Measurements from ENCODE around the gene PPWD1.
A peak's percentile ranks its signal among the peaks of the same experiment; 100 is the strongest.

Gene PPWD1

DNA sequence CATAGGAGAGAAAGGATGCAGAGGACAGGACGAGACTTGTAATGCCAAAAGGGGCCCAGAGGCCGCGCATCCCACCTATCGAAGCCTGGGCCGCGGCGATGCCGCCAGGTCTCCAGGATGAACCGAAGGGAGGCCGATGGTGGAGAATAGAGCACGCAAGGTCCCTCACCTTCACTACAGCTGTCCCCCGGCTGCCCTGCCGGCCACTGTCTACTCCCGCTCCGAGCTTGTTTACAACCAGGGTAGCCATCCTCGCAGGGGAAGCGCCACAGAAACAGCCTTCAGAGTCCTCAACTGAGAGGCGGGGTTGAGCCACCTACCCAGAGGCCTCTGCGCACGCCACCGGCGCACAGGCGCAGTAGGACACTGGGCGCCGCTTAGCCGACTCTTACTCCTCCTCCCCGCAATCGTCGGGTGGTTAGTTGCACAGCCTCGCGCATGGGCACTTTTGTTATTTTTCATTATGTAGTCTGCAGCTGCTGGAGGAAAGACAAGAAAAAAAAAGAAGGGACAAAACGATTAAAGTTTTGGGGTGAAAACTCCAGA lies 61.0 kb downstream of the PPWD1 start, which contains the start of gene TRIM23:
TSS of gene TRIM23 (minus strand) at position 309 of the 546 bp plus-strand sequence. CDS start at position 250, 59 bp downstream.
- peak; percentile 80 for DNase-seq (ENCODE audit: low read depth)

DNA sequence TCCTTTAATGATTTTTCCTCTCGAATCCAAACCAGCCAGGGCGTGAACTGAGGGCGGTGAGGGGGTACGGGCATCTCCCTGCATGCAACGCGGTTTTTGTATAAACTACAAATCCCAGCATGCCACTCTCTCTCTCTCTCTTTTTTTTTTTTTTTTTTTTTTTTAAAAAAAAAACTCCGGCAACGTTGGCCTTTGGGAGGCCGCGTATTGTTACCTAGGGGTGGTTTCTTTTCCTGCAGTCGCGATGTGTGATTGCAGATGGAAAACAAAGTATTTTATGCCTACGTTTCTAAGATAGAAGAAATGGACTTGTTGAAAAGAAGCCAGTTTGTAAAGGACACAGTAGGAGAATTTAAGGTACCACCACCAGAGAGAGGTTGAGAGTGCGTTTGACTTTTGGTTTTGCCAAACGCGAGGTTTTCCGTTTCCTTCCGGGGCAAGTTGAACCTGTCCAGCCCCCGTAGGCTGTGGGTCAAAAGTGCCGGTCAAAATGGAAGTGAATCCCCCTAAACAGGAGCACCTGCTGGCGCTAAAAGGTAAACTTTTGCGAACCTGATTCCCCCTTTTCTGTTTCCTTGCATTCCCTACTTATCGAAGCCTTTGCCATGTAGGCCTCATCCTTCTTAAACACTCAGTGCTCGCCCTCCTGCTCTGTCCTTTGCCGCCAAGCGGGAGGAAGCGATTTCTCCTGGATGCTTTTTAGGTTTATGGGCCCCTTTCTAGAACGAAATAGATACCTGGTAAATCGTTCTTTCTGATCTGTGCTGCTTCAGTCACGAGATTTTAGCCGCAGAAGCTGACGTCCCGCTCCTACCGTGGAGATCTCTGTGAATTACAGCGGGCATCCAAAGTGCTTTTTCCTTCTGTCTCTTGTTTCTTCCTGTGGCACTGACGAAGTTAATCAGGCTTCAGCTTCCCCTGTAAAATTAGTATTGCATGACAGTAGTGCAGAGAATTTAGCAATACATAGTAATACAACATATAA lies 61.8 kb downstream of the PPWD1 start, which contains the start of the genes SHLD3 and TRAPPC13:
TSS of gene SHLD3 (plus strand) at position 457 of the 985 bp plus-strand sequence. CDS start 4,561 bp downstream, outside the sequence.
TSS of gene TRAPPC13 (plus strand) at position 457 of the 985 bp plus-strand sequence. CDS start at position 491, 34 bp downstream.
- DNase-seq (ENCODE audit: low read depth), result peak; percentile 63

DNA sequence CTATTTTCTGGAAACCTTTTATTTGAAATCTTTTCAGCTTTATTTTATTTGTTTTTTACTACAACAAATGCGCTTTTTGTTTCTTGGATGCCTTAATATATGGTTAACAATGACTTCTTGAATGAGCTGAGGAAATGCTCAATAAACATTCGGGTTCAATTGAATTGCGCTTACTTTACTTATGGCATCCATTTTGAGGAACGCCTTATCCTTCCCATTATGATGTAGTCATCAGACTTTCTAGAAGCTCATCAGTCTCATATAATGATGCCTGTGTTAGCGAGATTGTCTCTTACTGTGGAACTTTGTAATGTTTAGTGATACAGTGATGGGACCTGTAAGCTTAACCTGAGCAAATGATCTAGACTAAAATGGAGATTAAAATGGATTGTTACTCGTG lies 62.6 kb downstream of the PPWD1 start:
- no peak for DNase-seq (ENCODE audit: low read depth)

DNA sequence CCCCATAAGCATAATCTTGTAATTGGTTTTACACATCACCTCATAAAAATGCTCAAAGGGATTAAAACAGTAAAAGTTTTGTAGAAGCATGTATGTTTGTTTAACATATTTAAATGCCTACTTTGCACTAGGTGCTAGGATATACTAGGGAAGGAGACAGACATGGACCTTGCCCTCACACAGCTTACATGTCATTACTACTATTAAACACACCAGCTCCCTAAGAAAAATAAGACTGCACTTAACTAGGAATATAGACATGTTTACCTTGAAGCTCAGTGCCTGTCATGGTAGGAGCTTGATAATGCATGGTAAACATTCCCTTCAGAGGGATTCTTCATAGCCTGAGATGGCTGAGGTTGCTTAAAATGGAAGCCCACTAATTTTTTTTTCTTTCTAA lies 67.9 kb downstream of the PPWD1 start:
- DNase-seq (ENCODE audit: low read depth), result no peak

All from stimulated activated CD8-positive, alpha-beta memory T cell treated with anti-CD3 and anti-CD28 coated beads, Interleukin-15, amount 100 ng/mL, for 1 hour (primary cell).